LNCaP clone FGC (cell line): ENCODE measurements around the gene CYFIP2.
"Not testable (repeated sequence)": the region's sequence is repeated elsewhere in the genome, so short reads cannot be mapped to it uniquely, and the experiment has no call there.

Experiments
- DNase-seq: peaks from one replicate; pipeline ENCODE4 v3.0.0-alpha.2; 2011; ENCODE audit warnings: low read depth
- H3K4me3 ChIP-seq: 2 replicates; pipeline ENCODE4 v1.5.1; 2011; ENCODE audit warnings: mild to moderate bottlenecking, low read depth, low read length, control low read depth
- TF ChIP-seq, protein P1 (sequence below): IDR thresholded peaks from 2 replicates; pipeline ENCODE4 v1.5.1; 2012; ENCODE audit warnings: mild to moderate bottlenecking; ENCODE audit not compliant: control insufficient read depth, insufficient read depth; ENCODE audit errors: extremely low read depth

Gene CYFIP2

DNA sequence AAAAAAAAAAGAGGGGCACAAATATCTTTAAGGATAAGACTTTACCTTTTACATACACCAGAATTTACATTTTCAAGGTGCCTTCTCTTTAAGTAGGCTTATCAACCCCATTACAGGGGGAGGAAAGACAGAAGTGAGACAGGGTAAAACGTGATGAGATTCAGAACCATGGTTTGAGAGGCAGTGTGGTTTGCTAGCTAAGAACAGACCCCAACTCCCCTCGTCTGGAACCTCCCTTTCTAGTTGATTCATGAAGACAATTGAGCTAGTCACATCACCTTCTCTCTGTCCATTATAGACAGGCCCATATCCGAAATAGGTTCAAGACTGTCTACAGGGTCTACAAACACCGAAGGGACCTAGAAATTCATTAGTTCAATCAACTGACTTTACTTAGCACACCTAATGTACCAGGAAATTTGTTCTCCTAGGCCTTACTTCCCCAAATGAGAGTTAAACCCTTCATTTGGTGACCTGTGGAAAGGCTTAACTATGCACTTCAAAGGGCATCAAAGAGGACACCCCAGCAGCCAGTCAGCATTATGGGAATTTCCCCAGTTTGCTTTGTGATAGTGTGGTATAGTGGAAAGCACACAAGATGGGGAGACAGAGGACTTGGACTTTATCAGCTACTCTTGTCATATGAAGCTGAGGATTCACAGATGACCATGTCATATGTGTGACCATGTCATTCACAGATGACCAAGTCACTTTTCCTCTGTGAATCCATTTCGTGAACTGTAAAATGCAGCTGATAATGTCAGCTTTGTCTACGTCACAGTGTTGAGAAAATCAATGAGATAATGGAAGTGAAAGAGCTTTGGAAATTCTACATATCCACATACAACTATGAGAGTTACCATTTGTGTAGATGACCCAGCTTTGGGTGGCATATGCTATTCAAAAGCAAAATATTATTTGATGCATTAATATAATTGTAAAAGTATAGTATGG, 40.2 kb upstream of the CYFIP2 start:
- no peak for DNase-seq
- no peak overlapping the region for H3K4me3 ChIP-seq
- TF ChIP-seq, protein P1, sequence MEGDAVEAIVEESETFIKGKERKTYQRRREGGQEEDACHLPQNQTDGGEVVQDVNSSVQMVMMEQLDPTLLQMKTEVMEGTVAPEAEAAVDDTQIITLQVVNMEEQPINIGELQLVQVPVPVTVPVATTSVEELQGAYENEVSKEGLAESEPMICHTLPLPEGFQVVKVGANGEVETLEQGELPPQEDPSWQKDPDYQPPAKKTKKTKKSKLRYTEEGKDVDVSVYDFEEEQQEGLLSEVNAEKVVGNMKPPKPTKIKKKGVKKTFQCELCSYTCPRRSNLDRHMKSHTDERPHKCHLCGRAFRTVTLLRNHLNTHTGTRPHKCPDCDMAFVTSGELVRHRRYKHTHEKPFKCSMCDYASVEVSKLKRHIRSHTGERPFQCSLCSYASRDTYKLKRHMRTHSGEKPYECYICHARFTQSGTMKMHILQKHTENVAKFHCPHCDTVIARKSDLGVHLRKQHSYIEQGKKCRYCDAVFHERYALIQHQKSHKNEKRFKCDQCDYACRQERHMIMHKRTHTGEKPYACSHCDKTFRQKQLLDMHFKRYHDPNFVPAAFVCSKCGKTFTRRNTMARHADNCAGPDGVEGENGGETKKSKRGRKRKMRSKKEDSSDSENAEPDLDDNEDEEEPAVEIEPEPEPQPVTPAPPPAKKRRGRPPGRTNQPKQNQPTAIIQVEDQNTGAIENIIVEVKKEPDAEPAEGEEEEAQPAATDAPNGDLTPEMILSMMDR, result no peak

DNA sequence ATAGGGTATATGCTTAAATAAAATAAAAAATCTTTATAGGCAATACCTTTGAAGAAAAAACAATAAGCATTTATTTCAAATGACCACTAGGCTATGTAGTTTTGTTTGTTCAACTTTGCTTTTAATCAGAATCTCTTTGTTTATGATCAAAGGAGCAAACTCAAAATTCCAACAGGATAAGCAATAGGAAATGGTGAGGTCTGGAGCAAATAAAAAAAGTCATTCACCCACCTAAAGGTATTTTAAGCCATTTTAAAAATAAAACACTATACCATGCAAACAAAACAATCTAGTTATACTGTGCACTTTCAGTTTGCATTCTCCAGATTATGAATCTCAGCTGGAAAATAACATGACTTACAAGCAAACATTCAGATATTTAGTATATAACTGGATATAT, 35.3 kb upstream of the CYFIP2 start:
- DNase-seq, result no peak
- TF ChIP-seq, protein P1, result no peak

DNA sequence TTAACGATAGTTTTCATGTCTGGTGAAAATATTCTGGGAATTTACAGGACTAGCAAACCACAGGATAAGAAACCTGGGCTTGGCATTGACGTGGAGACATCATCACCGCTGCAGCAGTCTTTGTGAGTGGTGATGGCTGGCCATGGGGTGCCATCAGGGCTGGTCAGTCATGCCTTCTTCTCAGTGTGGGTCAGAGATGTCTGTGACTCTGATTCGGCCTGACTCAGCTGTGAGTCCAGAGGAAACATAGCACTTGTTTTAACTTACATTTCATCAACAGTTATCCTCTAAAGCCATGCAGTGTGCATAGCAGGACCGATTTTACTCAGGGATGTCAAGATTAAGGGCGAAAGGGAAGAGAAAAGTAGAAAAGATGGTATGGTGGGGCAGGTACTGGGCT, 33.2 kb upstream of the CYFIP2 start:
- TF ChIP-seq, protein P1, result no peak
- no peak for DNase-seq
- H3K4me3 ChIP-seq, result no peak overlapping the region

More for the DNA sequence above, 35.3 kb upstream of the CYFIP2 start:
- H3K4me3 ChIP-seq, result no peak overlapping the region

DNA sequence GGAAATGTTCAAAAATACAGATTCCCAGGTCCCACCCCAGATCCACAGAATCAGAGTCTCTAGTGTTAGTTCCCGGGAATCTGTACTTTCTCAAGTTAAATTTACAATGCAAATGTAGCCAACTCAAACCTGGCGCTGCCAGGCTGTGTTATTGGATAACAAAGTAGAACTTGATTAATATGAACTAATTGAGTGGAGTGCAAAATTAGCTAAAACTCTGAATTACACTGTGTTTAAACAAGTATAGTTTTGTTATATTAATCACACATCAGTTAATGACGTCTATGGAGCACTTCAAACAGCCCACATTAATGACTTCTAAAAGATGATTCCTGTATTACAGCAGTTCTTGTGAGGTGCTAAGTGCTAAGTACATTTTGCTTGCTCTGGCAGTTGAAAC, 32.4 kb upstream of the CYFIP2 start:
- DNase-seq, result no peak
- TF ChIP-seq, protein P1, result no peak
- H3K4me3 ChIP-seq, result no peak overlapping the region

DNA sequence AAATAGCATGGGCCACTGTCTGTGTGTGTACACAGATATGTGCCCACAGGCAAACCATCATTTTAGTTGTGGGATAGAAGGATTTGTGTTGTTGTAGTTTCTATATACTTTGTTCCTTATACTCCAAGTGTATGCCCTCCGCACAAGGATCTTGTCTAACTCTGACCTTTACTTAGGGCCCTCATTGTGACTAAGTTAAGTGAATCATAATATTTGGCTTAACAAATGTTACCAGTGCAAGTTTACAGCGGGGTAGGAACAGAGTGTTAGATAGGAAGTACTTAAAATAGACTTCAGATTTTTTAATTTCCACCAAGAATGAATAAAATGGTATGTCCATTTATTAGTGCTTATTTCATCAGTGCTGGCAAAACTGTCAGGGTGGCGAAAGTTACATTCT, 29.5 kb upstream of the CYFIP2 start:
- H3K4me3 ChIP-seq, result no peak overlapping the region
- no peak for DNase-seq
- TF ChIP-seq, protein P1, result no peak

DNA sequence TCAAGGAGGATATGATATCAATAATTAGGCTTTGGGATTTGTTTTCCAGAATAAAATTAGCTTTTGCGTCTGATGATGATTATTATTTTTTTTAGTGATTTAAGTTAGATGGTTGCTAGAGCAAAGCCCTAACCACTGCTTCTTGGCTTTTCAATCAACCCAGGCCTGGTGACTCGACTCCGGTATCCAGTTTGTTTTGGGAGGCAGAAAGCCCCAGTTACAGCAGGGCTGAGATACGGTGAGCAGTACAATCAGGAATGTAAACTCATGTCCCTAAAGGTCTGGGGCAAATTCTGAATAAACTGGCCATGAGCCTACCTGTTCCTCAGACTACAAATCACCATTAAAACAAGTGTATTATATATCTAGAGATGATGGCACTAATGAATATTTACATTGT, 24.4 kb upstream of the CYFIP2 start:
- DNase-seq, result no peak
- no peak overlapping the region for H3K4me3 ChIP-seq
- TF ChIP-seq, protein P1, result no peak

DNA sequence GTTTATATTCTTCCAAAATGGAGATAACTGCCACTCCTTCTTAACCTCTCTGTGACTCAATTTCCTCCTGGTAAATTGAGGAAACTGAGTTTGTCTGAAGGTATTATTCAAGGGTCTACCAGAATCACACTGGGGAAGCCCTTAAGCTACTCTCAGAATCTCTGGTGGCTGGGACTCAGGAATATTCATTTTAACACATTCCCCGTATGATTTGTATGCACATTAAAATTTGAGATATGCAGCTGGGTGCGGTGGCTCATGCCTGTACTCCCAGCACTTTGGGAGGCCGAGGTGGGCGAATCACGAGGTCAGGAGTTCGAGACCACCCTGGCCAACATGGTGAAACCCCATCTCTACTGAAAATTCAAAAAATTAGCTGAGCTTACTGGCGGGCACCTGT, 21.2 kb upstream of the CYFIP2 start:
- not testable (repeated sequence) for H3K4me3 ChIP-seq, DNase-seq
